Activated effector memory CD4-positive, alpha-beta T cell treated with anti-CD3 and anti-CD28 coated beads, Interleukin-2, amount 50 U/mL, for 16 hours (primary cell): Measurements from ENCODE around the gene STK32B.
"Not testable (repeated sequence)": the region's sequence is repeated elsewhere in the genome, so short reads cannot be mapped to it uniquely, and the experiment has no call there.

ENCODE experiments used
- DNase-seq: peaks from one replicate; pipeline ENCODE4 v3.0.0-alpha.2; 2020

Gene STK32B

GRCh38 chr4:5165420-5166369, 114.4 kb downstream of the STK32B start:
- DNase-seq: no peak

GRCh38 chr4:5166377-5166776, 115.1 kb downstream of the STK32B start:
- no peak for DNase-seq

GRCh38 chr4:5168891-5169290, 117.6 kb downstream of the STK32B start:
- DNase-seq: no peak

GRCh38 chr4:5175836-5176235, 124.6 kb downstream of the STK32B start:
- DNase-seq: not testable (repeated sequence)

- DNase-seq: no peak
Observed at GRCh38 chr4:5184606-5185005, 133.3 kb downstream of the STK32B start.

- no peak for DNase-seq
Observed at GRCh38 chr4:5185551-5185950, 134.3 kb downstream of the STK32B start.

- DNase-seq: no peak
Observed at GRCh38 chr4:5186271-5187064, 135.2 kb downstream of the STK32B start.

- DNase-seq: no peak
Observed at GRCh38 chr4:5188130-5188529, 136.8 kb downstream of the STK32B start.

GRCh38 chr4:5191831-5192230, 140.6 kb downstream of the STK32B start:
- no peak for DNase-seq

- no peak for DNase-seq
Observed at GRCh38 chr4:5192271-5192670, 141.0 kb downstream of the STK32B start.

GRCh38 chr4:5192678-5193077, 141.4 kb downstream of the STK32B start:
- no peak for DNase-seq

GRCh38 chr4:5198656-5199541, 147.6 kb downstream of the STK32B start:
- no peak for DNase-seq

GRCh38 chr4:5199912-5200311, 148.6 kb downstream of the STK32B start:
- no peak for DNase-seq

- DNase-seq: no peak
Observed at GRCh38 chr4:5200513-5200912, 149.2 kb downstream of the STK32B start.

- no peak for DNase-seq
Observed at GRCh38 chr4:5203309-5203992, 152.2 kb downstream of the STK32B start.

- DNase-seq: no peak
Observed at GRCh38 chr4:5203993-5204310, 152.7 kb downstream of the STK32B start.

GRCh38 chr4:5204781-5205180, 153.5 kb downstream of the STK32B start:
- no peak for DNase-seq

GRCh38 chr4:5206016-5206790, 154.9 kb downstream of the STK32B start:
- DNase-seq: no peak

- DNase-seq: no peak
Observed at GRCh38 chr4:5209862-5210261, 158.6 kb downstream of the STK32B start.

- no peak for DNase-seq
Observed at GRCh38 chr4:5211282-5211839, 160.1 kb downstream of the STK32B start.
